HL-60 (cell line): ENCODE data around the gene ZNG1A.
"Not testable (repeated sequence)": the region's sequence is repeated elsewhere in the genome, so short reads cannot be mapped to it uniquely, and the experiment has no call there.

ENCODE experiments used
- DNase-seq, 2 experiments: peaks; one replicate each; pipeline ENCODE4 v3.0.0-alpha.2; 2010 to 2020; ENCODE audit warnings: low read depth in 1 of 2, low spot score in 1 of 2
- H3K27ac ChIP-seq: fragments of 250-450 bp; sonication (Bioruptor Pico); replicated peaks from 2 replicates; pipeline ENCODE4 v1.5.1; 2020; ENCODE audit warnings: mild to moderate bottlenecking, moderate library complexity
- H3K27me3 ChIP-seq: fragments of 250-450 bp; sonication (Bioruptor Pico); 2 replicates; pipeline ENCODE4 v1.5.1; 2021; ENCODE audit warnings: mild to moderate bottlenecking, moderate library complexity; ENCODE audit not compliant: insufficient read depth, poor library complexity, severe bottlenecking
- H3K4me3 ChIP-seq: replicated peaks from 2 replicates; pipeline ENCODE4 v1.5.1; 2011; ENCODE audit warnings: mild to moderate bottlenecking, control low read depth, low read length; ENCODE audit not compliant: insufficient read depth
- SPI1 ChIP-seq: IDR thresholded peaks from 2 replicates; pipeline ENCODE4 v1.6.1; 2012; ENCODE audit warnings: low read depth, mild to moderate bottlenecking, borderline replicate concordance

The ZNG1A gene

GRCh38 chr9:117144-117994 is 61.5 kb downstream of the ZNG1A start:
- H3K27me3 ChIP-seq = peaks cover 14% of the 10 kb centered on the region
- H3K4me3 ChIP-seq, H3K27ac ChIP-seq: not testable (repeated sequence)
- peak; percentile 13 to 50 for DNase-seq

GRCh38 chr9:116239-117077 is 62.4 kb downstream of the ZNG1A start:
- H3K27ac ChIP-seq, DNase-seq, H3K4me3 ChIP-seq: not testable (repeated sequence)
- H3K27me3 ChIP-seq = peaks cover 14% of the 10 kb centered on the region

- H3K4me3 ChIP-seq, H3K27ac ChIP-seq, DNase-seq: not testable (repeated sequence)
- peaks cover 14% of the 10 kb centered on the region for H3K27me3 ChIP-seq
Measured at GRCh38 chr9:115118-115451, 63.8 kb downstream of the ZNG1A start.

- Histone ChIP-seq H3K27me3 (peaks cover 14% of the 10 kb centered on the region), H3K4me3 (peak overlapping the region; percentile 64)
- H3K27ac ChIP-seq, DNase-seq: not testable (repeated sequence)
Measured at GRCh38 chr9:114267-115117, 64.4 kb downstream of the ZNG1A start.

GRCh38 chr9:113468-114266 is 65.2 kb downstream of the ZNG1A start:
- H3K27me3 ChIP-seq = peaks cover 14% of the 10 kb centered on the region
- TF ChIP-seq SPI1 = peak; percentile 5; the same call in 1 of the 2 replicates
- peak overlapping the region; percentile 71 for H3K27ac ChIP-seq
- peak overlapping the region; percentile 64 for H3K4me3 ChIP-seq
- peak; percentile 13 to 64 for DNase-seq

- peak in 1 of 2 experiments; percentile 49 for DNase-seq
- Histone ChIP-seq H3K27me3 (peaks cover 14% of the 10 kb centered on the region), H3K4me3 (peak overlapping the region; percentile 64)
Measured at GRCh38 chr9:112589-113467, 66.0 kb downstream of the ZNG1A start.

GRCh38 chr9:110672-111071 is 68.2 kb downstream of the ZNG1A start:
- not testable (repeated sequence) for H3K4me3 ChIP-seq, H3K27ac ChIP-seq, H3K27me3 ChIP-seq, DNase-seq

More at GRCh38 chr9:112589-113467, 66.0 kb downstream of the ZNG1A start:
- H3K27ac ChIP-seq = peak overlapping the region; percentile 71; the same call in 1 of the 2 replicates

- not testable (repeated sequence) for H3K27me3 ChIP-seq, DNase-seq, H3K4me3 ChIP-seq, H3K27ac ChIP-seq
Measured at GRCh38 chr9:109540-109939, 69.3 kb downstream of the ZNG1A start.

GRCh38 chr9:108742-109495 is 69.9 kb downstream of the ZNG1A start:
- not testable (repeated sequence) for H3K4me3 ChIP-seq, H3K27me3 ChIP-seq, H3K27ac ChIP-seq, DNase-seq

- H3K27ac ChIP-seq, DNase-seq, H3K4me3 ChIP-seq, H3K27me3 ChIP-seq: not testable (repeated sequence)
Measured at GRCh38 chr9:105991-106390, 72.9 kb downstream of the ZNG1A start.

GRCh38 chr9:100430-100829 is 78.4 kb downstream of the ZNG1A start:
- H3K4me3 ChIP-seq, DNase-seq: not testable (repeated sequence)

GRCh38 chr9:99867-100266 is 79.0 kb downstream of the ZNG1A start:
- not testable (repeated sequence) for H3K27me3 ChIP-seq, H3K4me3 ChIP-seq, H3K27ac ChIP-seq, DNase-seq

More at GRCh38 chr9:100430-100829, 78.4 kb downstream of the ZNG1A start:
- not testable (repeated sequence) for H3K27ac ChIP-seq, H3K27me3 ChIP-seq
